ENCODE results near the gene CBFA2T3. TPM values are rescaled to one million over a fixed set of nuclear protein-coding genes. Genes with fewer than 3 reads are reported as not detected.

The CBFA2T3 gene
- total and polyA plus RNA-seq, 5 donors: 5.6 to 8.5 (median 7.3) TPM

- intact Hi-C loops (cut with DNase I): no loop called here
- Histone ChIP-seq H3K27ac (ENCODE audit: low read length) (peak overlapping the region; percentile 34), H3K4me1 (ENCODE audit: control insufficient read depth, insufficient read depth, low read length) (peaks cover 5% of the 10 kb centered on the region), H3K27me3 (ENCODE audit: control insufficient read depth, insufficient read depth) (no peaks in the 10 kb centered on the region), H3K4me3 (ENCODE audit: low read length) (peak overlapping the region; percentile 63), H3K9me3 (ENCODE audit: control insufficient read depth, low read length) (no peaks in the 10 kb centered on the region)
- DNase-seq (peak; percentile 44 to 80 (median 75)), ATAC-seq (peak; percentile 7 to 24)
- WGBS: 12% methylated on average over 49 of the region's 53 CpGs
These were observed 120.7 kb downstream of the CBFA2T3 start for GRCh38 chr16:88856122-88856827.

GRCh38 chr16:88855736-88856121, 121.3 kb downstream of the CBFA2T3 start:
- Histone ChIP-seq H3K4me1 (ENCODE audit: control insufficient read depth, insufficient read depth, low read length) (peaks cover 5% of the 10 kb centered on the region), H3K27ac (ENCODE audit: low read length) (no peak overlapping the region), H3K9me3 (ENCODE audit: control insufficient read depth, low read length) (no peaks in the 10 kb centered on the region), H3K4me3 (ENCODE audit: low read length) (peak overlapping the region; percentile 63), H3K27me3 (ENCODE audit: control insufficient read depth, insufficient read depth) (no peaks in the 10 kb centered on the region)
- DNase-seq: peak in 1 of 3 donors; percentile 64
- intact Hi-C loops (cut with DNase I): no loop called here
- WGBS: 86% methylated on average over 13 of the region's 13 CpGs
- no peak for ATAC-seq

DNA sequence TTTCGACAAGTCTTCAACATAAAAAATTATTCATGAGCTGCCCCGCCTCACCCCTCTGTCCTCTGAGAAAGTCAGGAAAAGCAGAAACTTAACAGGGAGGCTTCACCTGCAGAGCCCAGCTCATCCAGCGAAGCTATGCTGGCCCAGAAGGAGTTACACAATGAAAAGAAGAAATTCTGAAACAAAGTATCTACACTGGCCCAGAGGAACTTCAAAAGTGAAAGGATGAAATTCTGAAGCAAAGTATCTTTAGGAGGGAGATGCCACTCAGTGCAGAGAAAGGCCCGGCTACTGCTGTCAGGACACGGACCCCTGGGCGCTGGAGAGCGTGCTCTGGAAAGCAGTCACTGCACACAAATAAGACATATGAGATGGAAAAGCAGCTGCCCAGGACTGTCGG, 121.8 kb downstream of the CBFA2T3 start:
- intact Hi-C loops (cut with DNase I): no loop called here
- no peak overlapping the region for H3K27ac ChIP-seq (ENCODE audit: low read length)
- ATAC-seq: no peak
- H3K9me3 ChIP-seq (ENCODE audit: control insufficient read depth, low read length): no peaks in the 10 kb centered on the region
- WGBS: 87% methylated on average over 8 of the region's 8 CpGs
- no peaks in the 10 kb centered on the region for H3K27me3 ChIP-seq (ENCODE audit: control insufficient read depth, insufficient read depth)
- DNase-seq: no peak
- no peak overlapping the region for H3K4me3 ChIP-seq (ENCODE audit: low read length)
- H3K4me1 ChIP-seq (ENCODE audit: control insufficient read depth, insufficient read depth, low read length): peaks cover 5% of the 10 kb centered on the region

GRCh38 chr16:88854306-88855111, 122.5 kb downstream of the CBFA2T3 start:
- Histone ChIP-seq H3K4me3 (ENCODE audit: low read length) (no peak overlapping the region), H3K27me3 (ENCODE audit: control insufficient read depth, insufficient read depth) (no peaks in the 10 kb centered on the region), H3K9me3 (ENCODE audit: control insufficient read depth, low read length) (no peaks in the 10 kb centered on the region), H3K4me1 (ENCODE audit: control insufficient read depth, insufficient read depth, low read length) (peaks cover 5% of the 10 kb centered on the region), H3K27ac (ENCODE audit: low read length) (no peak overlapping the region)
- intact Hi-C loops (cut with DNase I): no loop called here
- WGBS: 71% methylated on average over 20 of the region's 20 CpGs
- DNase-seq: peak in 1 of 3 donors; percentile 58
- no peak for ATAC-seq

GRCh38 chr16:88853325-88853941, 123.6 kb downstream of the CBFA2T3 start:
- Histone ChIP-seq H3K9me3 (ENCODE audit: control insufficient read depth, low read length) (no peaks in the 10 kb centered on the region), H3K27me3 (ENCODE audit: control insufficient read depth, insufficient read depth) (no peaks in the 10 kb centered on the region), H3K4me1 (ENCODE audit: control insufficient read depth, insufficient read depth, low read length) (peaks cover 5% of the 10 kb centered on the region), H3K4me3 (ENCODE audit: low read length) (no peak overlapping the region), H3K27ac (ENCODE audit: low read length) (no peak overlapping the region)
- intact Hi-C loops (cut with DNase I): no loop called here
- DNase-seq (peak in 1 of 3 donors; percentile 70), ATAC-seq (no peak)
- WGBS: 79% methylated on average over 17 of the region's 17 CpGs

DNA sequence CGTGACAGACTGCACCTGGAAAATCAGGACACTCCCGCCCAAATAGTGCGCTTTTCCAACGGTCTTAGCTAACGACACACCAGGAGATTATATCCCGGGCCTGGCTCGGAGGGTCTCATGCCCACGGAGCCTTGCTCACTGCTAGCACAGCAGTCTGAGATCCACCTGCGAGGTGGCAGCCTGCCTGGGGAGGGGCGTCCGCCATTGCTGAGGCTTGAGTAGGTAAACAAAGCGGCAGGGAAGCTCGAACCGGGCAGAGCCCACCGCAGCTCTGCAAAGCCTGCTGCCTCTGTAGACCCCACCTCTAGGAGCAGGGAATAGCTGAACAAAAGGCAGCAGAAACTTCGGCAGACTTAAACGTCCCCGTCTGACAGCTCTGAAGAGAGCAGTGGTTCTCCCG, 125.4 kb downstream of the CBFA2T3 start:
- Histone ChIP-seq H3K4me3 (ENCODE audit: low read length) (no peak overlapping the region), H3K27ac (ENCODE audit: low read length) (no peak overlapping the region), H3K4me1 (ENCODE audit: control insufficient read depth, insufficient read depth, low read length) (no peaks in the 10 kb centered on the region), H3K9me3 (ENCODE audit: control insufficient read depth, low read length) (no peaks in the 10 kb centered on the region), H3K27me3 (ENCODE audit: control insufficient read depth, insufficient read depth) (no peaks in the 10 kb centered on the region)
- 95% methylated on average over 19 of the region's 19 CpGs for whole genome bisulfite sequencing
- ATAC-seq (no peak), DNase-seq (no peak)
- intact Hi-C loops (cut with DNase I): no loop called here

- H3K27me3 ChIP-seq (ENCODE audit: control insufficient read depth, insufficient read depth): no peaks in the 10 kb centered on the region
- no peak overlapping the region for H3K4me3 ChIP-seq (ENCODE audit: low read length)
- ATAC-seq (no peak), DNase-seq (no peak)
- H3K27ac ChIP-seq (ENCODE audit: low read length): no peak overlapping the region
- intact Hi-C loops (cut with DNase I): no loop called here
- H3K4me1 ChIP-seq (ENCODE audit: control insufficient read depth, insufficient read depth, low read length): no peaks in the 10 kb centered on the region
- WGBS: 95% methylated on average over 33 of the region's 33 CpGs
- no peaks in the 10 kb centered on the region for H3K9me3 ChIP-seq (ENCODE audit: control insufficient read depth, low read length)
These were observed 126.3 kb downstream of the CBFA2T3 start for GRCh38 chr16:88850531-88851199.

GRCh38 chr16:88848557-88848956, 128.4 kb downstream of the CBFA2T3 start:
- Histone ChIP-seq H3K27me3 (ENCODE audit: control insufficient read depth, insufficient read depth) (no peaks in the 10 kb centered on the region), H3K9me3 (ENCODE audit: control insufficient read depth, low read length) (no peaks in the 10 kb centered on the region), H3K4me3 (ENCODE audit: low read length) (no peak overlapping the region), H3K27ac (ENCODE audit: low read length) (no peak overlapping the region), H3K4me1 (ENCODE audit: control insufficient read depth, insufficient read depth, low read length) (no peaks in the 10 kb centered on the region)
- ATAC-seq: no peak
- intact Hi-C loops (cut with DNase I): no loop called here
- no peak for DNase-seq
- WGBS: 91% methylated on average over 21 of the region's 21 CpGs

GRCh38 chr16:88847654-88848053, 129.4 kb downstream of the CBFA2T3 start:
- intact Hi-C loops (cut with DNase I): no loop called here
- Histone ChIP-seq H3K27ac (ENCODE audit: low read length) (no peak overlapping the region), H3K4me3 (ENCODE audit: low read length) (no peak overlapping the region), H3K27me3 (ENCODE audit: control insufficient read depth, insufficient read depth) (no peaks in the 10 kb centered on the region), H3K4me1 (ENCODE audit: control insufficient read depth, insufficient read depth, low read length) (no peaks in the 10 kb centered on the region), H3K9me3 (ENCODE audit: control insufficient read depth, low read length) (no peaks in the 10 kb centered on the region)
- DNase-seq (no peak), ATAC-seq (peak in 1 of 2 donors; percentile 21)
- 95% methylated on average over 18 of the region's 18 CpGs for WGBS

DNA sequence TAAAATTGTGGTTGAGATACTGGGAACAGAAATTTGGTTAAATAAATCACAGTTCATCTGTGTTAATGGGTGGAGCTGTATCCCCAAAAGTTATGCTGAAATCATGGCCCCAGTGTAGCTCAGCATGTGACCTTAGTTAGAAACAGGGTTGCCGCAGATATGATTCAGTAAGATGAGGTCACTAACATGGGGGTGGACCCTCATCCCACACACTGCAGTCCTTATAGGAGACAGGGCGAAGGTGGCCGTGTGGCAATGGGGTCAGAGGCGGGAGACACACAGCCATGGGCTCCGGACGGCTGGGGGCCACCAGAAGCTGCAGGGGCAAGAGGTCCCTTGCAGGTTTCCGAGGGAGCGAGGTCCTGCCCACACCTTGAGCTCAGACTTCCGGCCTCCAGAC, 130.9 kb downstream of the CBFA2T3 start:
- no peak for ATAC-seq
- no peaks in the 10 kb centered on the region for H3K9me3 ChIP-seq (ENCODE audit: control insufficient read depth, low read length)
- no peak for DNase-seq
- WGBS: 97% methylated on average over 9 of the region's 9 CpGs
- H3K4me3 ChIP-seq (ENCODE audit: low read length): no peak overlapping the region
- H3K27me3 ChIP-seq (ENCODE audit: control insufficient read depth, insufficient read depth): no peaks in the 10 kb centered on the region
- H3K4me1 ChIP-seq (ENCODE audit: control insufficient read depth, insufficient read depth, low read length): no peaks in the 10 kb centered on the region
- H3K27ac ChIP-seq (ENCODE audit: low read length): no peak overlapping the region
- intact Hi-C loops (cut with DNase I): no loop called here
